ENCODE measurements around the gene CTNNA1.

Gene CTNNA1

DNA sequence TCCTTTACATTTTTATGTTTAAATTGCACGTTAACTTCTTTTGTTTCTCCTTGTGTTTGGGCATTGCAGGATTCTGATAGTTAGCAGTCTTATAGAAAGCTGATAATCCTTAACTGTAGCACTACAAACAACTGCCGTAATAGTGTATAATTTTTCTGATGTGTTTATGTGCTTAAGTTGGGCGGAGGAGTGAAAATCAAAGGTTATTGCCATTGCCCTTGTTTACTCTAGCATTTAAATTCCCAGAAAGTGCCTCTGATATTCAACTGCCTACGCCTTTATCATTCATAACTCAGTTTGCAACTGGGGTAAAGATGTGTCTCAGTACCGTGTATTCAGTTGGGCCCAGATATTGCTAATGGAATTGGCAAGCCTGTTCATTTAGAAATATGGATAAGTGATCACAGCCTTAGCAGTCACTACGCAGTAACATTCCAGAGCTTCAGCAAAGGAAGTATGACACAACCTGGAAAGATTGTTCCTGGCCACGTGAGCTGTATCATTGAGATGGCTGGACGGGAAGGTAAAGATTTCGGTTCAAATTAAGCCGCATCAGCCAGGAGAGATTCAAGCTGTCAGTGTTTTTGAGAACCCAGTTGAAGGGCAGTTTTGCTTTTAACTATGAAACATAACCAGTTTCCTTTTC, 150.0 kb downstream of the CTNNA1 start:
- TF ChIP-seq, protein P1, sequence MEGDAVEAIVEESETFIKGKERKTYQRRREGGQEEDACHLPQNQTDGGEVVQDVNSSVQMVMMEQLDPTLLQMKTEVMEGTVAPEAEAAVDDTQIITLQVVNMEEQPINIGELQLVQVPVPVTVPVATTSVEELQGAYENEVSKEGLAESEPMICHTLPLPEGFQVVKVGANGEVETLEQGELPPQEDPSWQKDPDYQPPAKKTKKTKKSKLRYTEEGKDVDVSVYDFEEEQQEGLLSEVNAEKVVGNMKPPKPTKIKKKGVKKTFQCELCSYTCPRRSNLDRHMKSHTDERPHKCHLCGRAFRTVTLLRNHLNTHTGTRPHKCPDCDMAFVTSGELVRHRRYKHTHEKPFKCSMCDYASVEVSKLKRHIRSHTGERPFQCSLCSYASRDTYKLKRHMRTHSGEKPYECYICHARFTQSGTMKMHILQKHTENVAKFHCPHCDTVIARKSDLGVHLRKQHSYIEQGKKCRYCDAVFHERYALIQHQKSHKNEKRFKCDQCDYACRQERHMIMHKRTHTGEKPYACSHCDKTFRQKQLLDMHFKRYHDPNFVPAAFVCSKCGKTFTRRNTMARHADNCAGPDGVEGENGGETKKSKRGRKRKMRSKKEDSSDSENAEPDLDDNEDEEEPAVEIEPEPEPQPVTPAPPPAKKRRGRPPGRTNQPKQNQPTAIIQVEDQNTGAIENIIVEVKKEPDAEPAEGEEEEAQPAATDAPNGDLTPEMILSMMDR (IDR thresholded peaks at IDR 0.05; ENCODE audit: borderline replicate concordance, control extremely low read depth, extremely low read depth, insufficient read depth, missing control alignments) = no peak
- DNase-seq (ENCODE audit: low spot score) = no peak
- in situ Hi-C loops (cut with MboI; ENCODE audit: low sequenced_read_pairs, unreplicated experiment) = no loop called here

DNA sequence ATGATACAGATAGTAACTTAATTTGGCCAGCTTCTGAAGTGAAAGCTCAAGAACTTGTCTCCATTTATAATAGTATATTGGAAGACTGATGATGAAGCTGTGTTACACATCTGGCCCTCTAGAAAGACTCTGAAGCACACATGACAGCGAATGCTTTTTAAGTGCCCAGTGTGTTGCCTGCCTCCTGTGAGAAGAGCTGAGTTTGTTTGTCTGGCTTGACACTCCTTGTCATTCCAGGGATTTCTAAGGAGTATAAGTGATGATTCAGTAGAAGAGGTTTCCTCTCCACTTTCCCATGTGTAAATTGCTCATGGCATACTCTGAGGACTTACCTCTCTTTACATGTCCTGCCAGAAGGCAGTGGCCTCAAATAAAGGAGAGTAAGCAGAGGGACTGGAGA, 152.3 kb downstream of the CTNNA1 start:
- TF ChIP-seq, protein P1 (IDR thresholded peaks at IDR 0.05; ENCODE audit: borderline replicate concordance, control extremely low read depth, extremely low read depth, insufficient read depth, missing control alignments) = no peak
- no peak for DNase-seq (ENCODE audit: low spot score)

GRCh38 chr5:138909734-138910133, 156.5 kb downstream of the CTNNA1 start:
- TF ChIP-seq, protein P1 (IDR thresholded peaks at IDR 0.05; ENCODE audit: borderline replicate concordance, control extremely low read depth, extremely low read depth, insufficient read depth, missing control alignments) = no peak
- in situ Hi-C loops (cut with MboI; ENCODE audit: low sequenced_read_pairs, unreplicated experiment) = no loop called here
- no peak for DNase-seq (ENCODE audit: low spot score)

More for the DNA sequence above, 152.3 kb downstream of the CTNNA1 start:
- in situ Hi-C loops (cut with MboI; ENCODE audit: low sequenced_read_pairs, unreplicated experiment) = no loop called here

GRCh38 chr5:138910546-138911185, 157.4 kb downstream of the CTNNA1 start:
- DNase-seq (ENCODE audit: low spot score) = no peak
- TF ChIP-seq, protein P1 (IDR thresholded peaks at IDR 0.05; ENCODE audit: borderline replicate concordance, control extremely low read depth, extremely low read depth, insufficient read depth, missing control alignments) = no peak
- in situ Hi-C loops (cut with MboI; ENCODE audit: low sequenced_read_pairs, unreplicated experiment) = no loop called here

- in situ Hi-C loops (cut with MboI; ENCODE audit: low sequenced_read_pairs, unreplicated experiment) = no loop called here
- no peak for DNase-seq (ENCODE audit: low spot score)
- TF ChIP-seq, protein P1 (IDR thresholded peaks at IDR 0.05; ENCODE audit: borderline replicate concordance, control extremely low read depth, extremely low read depth, insufficient read depth, missing control alignments) = no peak
These were observed 158.2 kb downstream of the CTNNA1 start for GRCh38 chr5:138911441-138911840.

DNA sequence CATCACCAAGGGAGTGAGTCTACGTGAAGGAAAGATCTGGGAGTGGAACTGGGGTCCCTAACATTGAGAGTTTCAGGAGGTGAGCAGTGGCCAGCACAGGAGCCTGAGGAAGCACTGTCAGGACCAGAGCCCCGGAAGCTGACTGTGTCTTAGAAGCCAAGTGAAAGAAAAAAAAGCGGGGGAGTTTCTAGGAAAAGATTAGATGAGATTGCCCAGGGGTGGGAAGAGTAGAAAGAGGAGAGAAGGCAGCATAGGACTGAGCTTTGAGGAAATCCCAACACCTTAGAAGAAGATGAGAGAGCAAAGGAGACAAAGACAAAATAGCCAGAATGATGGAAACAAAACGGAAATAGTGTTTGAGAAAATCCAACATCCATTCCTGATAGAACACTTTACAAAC, 158.9 kb downstream of the CTNNA1 start:
- TF ChIP-seq, protein P1 (IDR thresholded peaks at IDR 0.05; ENCODE audit: borderline replicate concordance, control extremely low read depth, extremely low read depth, insufficient read depth, missing control alignments) = no peak
- DNase-seq (ENCODE audit: low spot score) = no peak
- in situ Hi-C loops (cut with MboI; ENCODE audit: low sequenced_read_pairs, unreplicated experiment) = no loop called here

All from GM13976 (cell line).